ENCODE data around the gene ZFYVE26.
A peak's percentile ranks its signal among the peaks of the same experiment; 100 is the strongest.
"Not testable (repeated sequence)": the region's sequence is repeated elsewhere in the genome, so short reads cannot be mapped to it uniquely, and the experiment has no call there.

The ZFYVE26 gene

GRCh38 chr14:67704484-67705089 is 111.8 kb downstream of the ZFYVE26 start:
- peak; percentile 24 for DNase-seq

DNA sequence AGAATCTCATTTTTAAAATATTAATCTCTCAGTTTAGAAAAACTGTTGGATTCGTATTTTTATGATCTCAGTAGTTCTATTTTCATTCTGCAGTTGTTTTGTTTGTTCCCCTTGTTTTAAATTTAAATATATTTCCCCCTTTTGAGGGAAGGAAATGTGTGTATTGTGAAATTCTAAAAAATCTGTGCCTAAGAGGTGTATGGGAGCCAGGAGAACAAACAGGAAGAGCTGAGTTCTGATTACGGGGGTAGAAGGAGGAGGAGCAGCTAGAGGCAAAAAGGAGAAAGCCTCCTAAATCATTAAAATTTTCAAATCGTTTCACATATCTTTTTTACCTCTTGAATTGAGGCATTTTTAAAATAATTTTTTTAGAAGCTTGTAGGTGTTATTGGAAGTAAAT is 112.4 kb downstream of the ZFYVE26 start:
- no peak for DNase-seq

DNA sequence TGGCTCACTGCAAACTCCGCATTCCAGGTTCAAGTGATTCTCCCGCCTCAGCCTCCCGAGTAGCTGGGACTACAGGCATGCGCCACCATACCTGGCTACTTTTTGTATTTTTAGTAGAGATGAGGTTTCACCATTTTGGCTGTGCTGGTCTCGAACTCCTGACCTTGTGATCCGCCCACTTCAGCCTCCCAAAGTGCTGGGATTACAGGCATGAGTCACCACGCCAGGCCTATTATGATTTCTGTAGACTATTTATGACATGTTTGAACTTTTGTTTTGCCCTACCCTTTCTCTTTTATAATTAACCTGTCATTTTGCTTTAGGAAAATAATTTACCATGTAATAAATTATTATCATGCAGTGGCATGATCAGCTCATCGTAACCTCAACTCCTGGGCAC is 114.9 kb downstream of the ZFYVE26 start, which contains the start of gene RDH12:
TSS of gene RDH12 (plus strand) at position 395 of the 400 bp plus-strand sequence. CDS start 20,757 bp downstream, outside the sequence.
- not testable (repeated sequence) for DNase-seq

DNA sequence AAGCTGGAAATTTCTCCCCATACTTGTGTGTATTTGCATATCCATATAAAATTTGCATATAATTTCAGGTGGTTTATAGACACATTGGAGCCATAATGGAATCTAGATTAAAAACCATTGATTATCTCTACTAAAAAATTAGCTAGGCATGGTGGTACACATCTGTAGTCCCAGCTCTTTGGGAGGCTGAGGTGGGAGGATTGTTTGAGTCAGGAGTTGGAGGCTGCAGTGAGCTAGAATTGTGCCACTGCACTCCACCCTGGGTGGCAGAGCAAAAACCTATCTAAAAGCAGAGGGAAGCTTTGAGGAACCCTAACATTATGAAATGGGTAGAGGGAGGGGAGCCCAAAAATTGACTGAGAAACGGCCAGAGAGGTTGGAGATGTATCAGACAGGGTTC is 118.2 kb downstream of the ZFYVE26 start:
- no peak for DNase-seq

DNA sequence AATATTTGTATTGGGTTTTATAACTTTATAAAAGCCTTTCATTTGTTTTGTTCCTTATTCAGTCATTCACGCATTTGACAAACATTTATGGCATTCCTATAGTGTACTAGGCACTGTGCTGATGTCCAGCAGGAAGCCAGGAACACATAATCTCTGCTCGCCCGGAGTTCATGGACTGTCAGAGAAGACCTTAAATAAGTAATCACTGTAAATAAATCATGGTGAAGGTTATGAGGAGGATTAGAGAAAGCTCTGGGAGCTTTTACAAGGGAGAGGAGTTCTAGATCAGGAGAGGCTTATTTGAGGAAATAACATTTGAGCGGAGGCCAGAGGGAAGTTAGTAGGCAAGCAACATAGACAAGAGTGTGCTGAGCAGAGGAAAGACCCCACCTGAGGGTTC is 119.4 kb downstream of the ZFYVE26 start:
- DNase-seq = no peak

All from amniotic stem cell (primary cell).